ENCODE results near the gene LIMS2.

DNA sequence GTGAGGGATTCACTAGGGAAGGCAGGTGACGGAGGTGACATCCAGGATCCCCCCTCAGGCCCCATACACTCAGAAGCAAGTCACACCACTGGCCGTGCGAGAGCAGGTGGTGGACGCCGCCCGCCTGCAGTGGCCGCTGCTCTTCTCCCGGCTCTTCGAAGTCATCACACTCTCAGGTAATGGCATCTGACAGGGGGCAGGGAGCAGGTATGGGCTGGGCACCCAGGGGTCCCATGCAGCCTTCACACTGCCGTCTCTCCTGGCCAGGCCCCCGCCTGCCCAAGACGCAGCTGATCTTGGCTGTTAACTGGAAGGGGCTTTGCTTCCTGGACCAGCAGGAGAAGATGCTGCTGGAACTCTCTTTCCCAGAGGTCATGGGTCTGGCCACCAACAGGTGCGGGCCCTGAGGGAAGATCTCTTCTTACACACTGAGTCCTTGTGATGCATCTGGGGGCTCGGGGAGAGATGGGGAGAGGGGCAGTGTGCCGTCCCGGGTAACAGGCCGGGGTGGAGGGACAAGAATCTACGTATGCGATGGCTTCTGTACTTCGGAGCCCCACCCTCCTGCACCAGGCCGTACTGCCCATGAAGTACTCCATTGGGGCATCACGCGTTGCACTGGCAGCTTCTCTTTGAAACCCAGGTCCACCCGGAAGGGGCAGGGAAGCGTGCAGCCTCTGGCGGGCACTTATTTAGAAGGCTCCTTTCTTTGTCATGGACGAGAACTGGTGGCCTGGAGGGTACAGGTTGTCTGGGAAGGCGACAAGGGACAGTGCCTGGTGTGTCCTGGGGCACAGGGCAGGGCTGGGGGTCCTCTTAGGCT is 48.2 kb downstream of the LIMS2 start:
- TF ChIP-seq, protein P1, sequence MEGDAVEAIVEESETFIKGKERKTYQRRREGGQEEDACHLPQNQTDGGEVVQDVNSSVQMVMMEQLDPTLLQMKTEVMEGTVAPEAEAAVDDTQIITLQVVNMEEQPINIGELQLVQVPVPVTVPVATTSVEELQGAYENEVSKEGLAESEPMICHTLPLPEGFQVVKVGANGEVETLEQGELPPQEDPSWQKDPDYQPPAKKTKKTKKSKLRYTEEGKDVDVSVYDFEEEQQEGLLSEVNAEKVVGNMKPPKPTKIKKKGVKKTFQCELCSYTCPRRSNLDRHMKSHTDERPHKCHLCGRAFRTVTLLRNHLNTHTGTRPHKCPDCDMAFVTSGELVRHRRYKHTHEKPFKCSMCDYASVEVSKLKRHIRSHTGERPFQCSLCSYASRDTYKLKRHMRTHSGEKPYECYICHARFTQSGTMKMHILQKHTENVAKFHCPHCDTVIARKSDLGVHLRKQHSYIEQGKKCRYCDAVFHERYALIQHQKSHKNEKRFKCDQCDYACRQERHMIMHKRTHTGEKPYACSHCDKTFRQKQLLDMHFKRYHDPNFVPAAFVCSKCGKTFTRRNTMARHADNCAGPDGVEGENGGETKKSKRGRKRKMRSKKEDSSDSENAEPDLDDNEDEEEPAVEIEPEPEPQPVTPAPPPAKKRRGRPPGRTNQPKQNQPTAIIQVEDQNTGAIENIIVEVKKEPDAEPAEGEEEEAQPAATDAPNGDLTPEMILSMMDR (IDR thresholded peaks at IDR 0.05; ENCODE audit: low read depth, low read length) = no peak
- TF ChIP-seq EZH2phosphoT487 (IDR thresholded peaks at IDR 0.05; ENCODE audit: low read depth) = no peak

Data from OCI-LY3 (cell line).